Osteoblast (primary cell): ENCODE data around the gene DLG2. TPM values are rescaled to one million over a fixed set of nuclear protein-coding genes. Genes with fewer than 3 reads are reported as not detected.

ENCODE experiments used
- DNase-seq: peaks from one replicate; pipeline ENCODE4 v3.0.0; 2011; ENCODE audit warnings: low spot score, mixed read lengths; ENCODE audit not compliant: insufficient read length; ENCODE audit errors: missing footprints
- H2AFZ ChIP-seq: 2 replicates; pipeline ENCODE4 v1.6.0; 2011; ENCODE audit warnings: mild to moderate bottlenecking, low read length
- H3K27ac ChIP-seq: 2 replicates; pipeline ENCODE4 v1.5.1; 2011; ENCODE audit warnings: mild to moderate bottlenecking, low read depth, low read length, moderate library complexity
- H3K27me3 ChIP-seq: 2 replicates; pipeline ENCODE4 v1.6.0; 2012; ENCODE audit warnings: mild to moderate bottlenecking, control low read depth, inconsistent platforms, low read length, moderate library complexity; ENCODE audit not compliant: insufficient read depth
- H3K36me3 ChIP-seq: 2 replicates; pipeline ENCODE4 v1.5.1; 2011; ENCODE audit warnings: mild to moderate bottlenecking, low read length, control low read depth, moderate library complexity; ENCODE audit not compliant: insufficient read depth
- H3K4me1 ChIP-seq: 2 replicates; pipeline ENCODE4 v1.5.1; 2011; ENCODE audit warnings: mild to moderate bottlenecking, low read length, control low read depth, moderate library complexity; ENCODE audit not compliant: insufficient read depth
- H3K4me2 ChIP-seq: 2 replicates; pipeline ENCODE4 v1.6.0; 2011; ENCODE audit warnings: mild to moderate bottlenecking, low read length; ENCODE audit not compliant: insufficient read depth
- H3K4me3 ChIP-seq: fragments of 200-600 bp; sonication (generic); 3 replicates; pipeline ENCODE4 v1.5.1; 2012; ENCODE audit warnings: mild to moderate bottlenecking, low read length, inconsistent platforms; ENCODE audit not compliant: insufficient read depth
- H3K79me2 ChIP-seq: 2 replicates; pipeline ENCODE4 v1.6.0; 2012; ENCODE audit warnings: mild to moderate bottlenecking, low read length, control low read depth, inconsistent platforms; ENCODE audit not compliant: insufficient read depth
- H3K9me3 ChIP-seq: 2 replicates; pipeline ENCODE4 v1.5.1; 2011; ENCODE audit warnings: low read depth, low read length, control low read depth
- H4K20me1 ChIP-seq: 2 replicates; pipeline ENCODE4 v1.6.0; 2012; ENCODE audit warnings: mild to moderate bottlenecking, low read length, control low read depth; ENCODE audit not compliant: insufficient read depth
- CTCF ChIP-seq: IDR thresholded peaks from 2 replicates; pipeline ENCODE4 v1.5.1; 2011; ENCODE audit warnings: mild to moderate bottlenecking, low read depth, low read length, moderate library complexity; ENCODE audit errors: extremely low read depth
- total RNA-seq: library from RNA; depleted of rRNA; stranded (reverse); fragments of >200 nt; gene quantifications from 2 replicates; pipeline ENCODE4 v1.2.3, GENCODE V29; 2012

Gene DLG2
- total RNA-seq, 1 donor: 3.3 TPM

GRCh38 chr11:83689144-83689780 lies 1937.9 kb downstream of the DLG2 start:
- no peak overlapping the region for H3K4me2 ChIP-seq
- no peaks in the 10 kb centered on the region for H3K79me2 ChIP-seq
- no peak for TF ChIP-seq CTCF
- DNase-seq: no peak
- H3K27ac ChIP-seq: no peak overlapping the region
- H3K27me3 ChIP-seq: no peaks in the 10 kb centered on the region
- H3K9me3 ChIP-seq: no peaks in the 10 kb centered on the region
- H2AFZ ChIP-seq: no peak overlapping the region
- no peak overlapping the region for H3K4me3 ChIP-seq
- H3K4me1 ChIP-seq: no peaks in the 10 kb centered on the region
- H3K36me3 ChIP-seq: no peaks in the 10 kb centered on the region
- H4K20me1 ChIP-seq: no peaks in the 10 kb centered on the region

- Histone ChIP-seq H3K4me1 (no peaks in the 10 kb centered on the region), H3K79me2 (no peaks in the 10 kb centered on the region), H3K36me3 (no peaks in the 10 kb centered on the region), H4K20me1 (no peaks in the 10 kb centered on the region), H3K9me3 (no peaks in the 10 kb centered on the region), H3K4me3 (no peak overlapping the region), H3K27me3 (no peaks in the 10 kb centered on the region), H3K27ac (no peak overlapping the region), H3K4me2 (no peak overlapping the region), H2AFZ (no peak overlapping the region)
- no peak for TF ChIP-seq CTCF
- no peak for DNase-seq
Observed at GRCh38 chr11:83687787-83688186, 1939.4 kb downstream of the DLG2 start.

GRCh38 chr11:83685730-83686129 lies 1941.4 kb downstream of the DLG2 start:
- H3K27me3 ChIP-seq: peaks cover 8% of the 10 kb centered on the region
- no peak overlapping the region for H3K27ac ChIP-seq
- H2AFZ ChIP-seq: no peak overlapping the region
- no peak for DNase-seq
- H3K36me3 ChIP-seq: no peaks in the 10 kb centered on the region
- H4K20me1 ChIP-seq: no peaks in the 10 kb centered on the region
- H3K4me3 ChIP-seq: no peak overlapping the region
- H3K4me2 ChIP-seq: no peak overlapping the region
- H3K9me3 ChIP-seq: no peaks in the 10 kb centered on the region
- H3K4me1 ChIP-seq: no peaks in the 10 kb centered on the region
- no peak for TF ChIP-seq CTCF
- no peaks in the 10 kb centered on the region for H3K79me2 ChIP-seq

GRCh38 chr11:83684071-83684470 lies 1943.1 kb downstream of the DLG2 start:
- TF ChIP-seq CTCF: no peak
- Histone ChIP-seq H3K4me3 (no peak overlapping the region), H2AFZ (no peak overlapping the region), H3K79me2 (no peaks in the 10 kb centered on the region), H3K9me3 (no peaks in the 10 kb centered on the region), H3K27me3 (peaks cover 8% of the 10 kb centered on the region), H3K27ac (no peak overlapping the region), H3K4me1 (no peaks in the 10 kb centered on the region), H3K4me2 (no peak overlapping the region), H3K36me3 (no peaks in the 10 kb centered on the region), H4K20me1 (no peaks in the 10 kb centered on the region)
- DNase-seq: no peak
